Activated T-helper 17 cell treated with anti-CD3 and anti-CD28 coated beads, Interleukin-2, amount 50 U/mL, for 72 hours (primary cell): ENCODE data around the gene ZGPAT. TPM values are rescaled to one million over a fixed set of nuclear protein-coding genes. Genes with fewer than 3 reads are reported as not detected.
"Not testable (repeated sequence)": the region's sequence is repeated elsewhere in the genome, so short reads cannot be mapped to it uniquely, and the experiment has no call there.

Source experiments
- ATAC-seq: fragments of 150-1000 bp; cut with Tn5 transposase; replicated peaks from 2 replicates; pipeline ENCODE4 v1.10.0; 2021; ENCODE audit warnings: mild to moderate bottlenecking, moderate library complexity
- H3K27ac Mint-ChIP-seq: one replicate; pipeline ENCODE4 v1.8.0; 2022; ENCODE audit warnings: mixed read lengths
- H3K27me3 Mint-ChIP-seq: one replicate; pipeline ENCODE4 v1.8.0; 2022; ENCODE audit warnings: mixed read lengths
- H3K36me3 Mint-ChIP-seq: one replicate; pipeline ENCODE4 v1.8.0; 2022; ENCODE audit warnings: low read depth, mild to moderate bottlenecking, mixed read lengths
- H3K4me1 Mint-ChIP-seq: one replicate; pipeline ENCODE4 v1.8.0; 2022; ENCODE audit warnings: mixed read lengths
- H3K4me3 Mint-ChIP-seq: one replicate; pipeline ENCODE4 v1.8.0; 2022; ENCODE audit warnings: mild to moderate bottlenecking, mixed read lengths
- H3K9me3 Mint-ChIP-seq: one replicate; pipeline ENCODE4 v1.8.0; 2022; ENCODE audit warnings: mixed read lengths
- total RNA-seq, 2 donors: library from RNA; stranded (reverse); gene quantifications; one replicate each; pipeline ENCODE4 v1.2.3, GENCODE V29; 2022

Gene ZGPAT
- total RNA-seq, 2 donors from 2014 or later, result 18.3 to 24.7 TPM

DNA sequence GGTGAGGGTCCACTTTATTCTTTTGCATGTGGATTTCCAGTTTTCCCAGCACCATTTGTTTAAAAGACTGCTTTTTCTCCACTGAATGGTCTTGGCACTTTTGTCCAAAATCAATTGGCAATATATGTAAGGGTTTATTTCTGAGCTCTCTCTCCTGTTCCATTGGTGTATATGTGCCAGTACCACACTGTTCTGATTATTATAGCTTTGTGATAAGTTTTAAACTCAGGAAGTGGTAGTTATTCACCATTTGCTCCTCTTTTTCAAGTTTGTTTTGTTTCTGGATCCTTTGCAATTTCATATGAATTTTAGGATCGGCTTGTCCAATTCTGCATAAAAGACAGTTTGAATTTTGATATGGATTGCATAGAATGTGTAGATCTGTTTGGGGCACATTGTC, 4.4 kb downstream of the ZGPAT start:
- peaks cover 27% of the 10 kb centered on the region for H3K4me1 Mint-ChIP-seq
- no peak for ATAC-seq
- no peaks in the 10 kb centered on the region for H3K27me3 Mint-ChIP-seq
- peaks cover 3% of the 10 kb centered on the region for H3K9me3 Mint-ChIP-seq
- peak overlapping the region; percentile 23 for H3K4me3 Mint-ChIP-seq
- H3K36me3 Mint-ChIP-seq, result peaks cover 84% of the 10 kb centered on the region
- H3K27ac Mint-ChIP-seq, result no peak overlapping the region

DNA sequence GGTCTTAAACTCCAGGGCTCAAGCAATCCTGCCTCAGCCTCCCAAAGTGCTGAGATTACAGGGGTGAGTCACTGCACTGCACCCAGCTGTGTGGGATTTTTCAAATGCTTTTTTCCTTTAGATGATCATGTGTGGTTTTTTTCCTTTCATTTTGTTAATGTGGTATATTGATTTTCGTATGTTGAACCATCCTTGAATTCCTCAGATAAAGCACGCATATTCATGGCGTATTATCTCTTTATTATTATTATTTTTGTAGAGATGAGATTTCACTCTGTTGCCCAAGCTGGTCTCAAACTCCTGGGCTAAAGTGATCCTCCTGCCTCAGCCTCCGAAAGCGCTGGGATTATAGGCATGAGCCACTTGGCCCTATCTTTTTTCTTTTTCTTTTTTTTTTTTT, 7.0 kb downstream of the ZGPAT start:
- Mint-ChIP-seq H3K27me3 (no peaks in the 10 kb centered on the region), H3K4me1 (peaks cover 27% of the 10 kb centered on the region), H3K4me3 (no peak overlapping the region), H3K36me3 (peaks cover 98% of the 10 kb centered on the region), H3K9me3 (peaks cover 3% of the 10 kb centered on the region), H3K27ac (no peak overlapping the region)
- ATAC-seq, result no peak

DNA sequence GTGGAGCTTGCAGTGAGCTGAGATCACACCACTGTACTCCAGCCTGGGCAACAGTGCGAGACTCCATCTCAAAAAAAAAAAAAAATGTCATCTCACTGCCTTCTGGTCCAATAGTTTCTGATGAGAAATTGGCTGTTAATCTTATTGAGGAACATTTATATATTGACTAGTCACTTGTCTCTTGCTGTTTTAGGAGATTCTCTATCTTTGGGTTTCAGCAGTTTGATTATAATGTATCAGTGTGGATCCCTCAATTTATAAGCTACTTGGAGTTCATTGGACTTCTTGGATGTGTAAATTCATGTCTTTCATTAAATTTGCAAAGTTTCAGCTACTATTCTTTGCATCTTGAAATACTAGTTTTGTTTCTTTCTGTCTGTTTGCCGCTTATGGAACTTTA, 11.2 kb downstream of the ZGPAT start:
- no peak overlapping the region for H3K4me3 Mint-ChIP-seq
- peaks cover 88% of the 10 kb centered on the region for H3K36me3 Mint-ChIP-seq
- ATAC-seq, result no peak
- no peaks in the 10 kb centered on the region for H3K27me3 Mint-ChIP-seq
- H3K27ac Mint-ChIP-seq, result no peak overlapping the region
- H3K4me1 Mint-ChIP-seq, result peaks cover 15% of the 10 kb centered on the region
- H3K9me3 Mint-ChIP-seq, result no peaks in the 10 kb centered on the region

DNA sequence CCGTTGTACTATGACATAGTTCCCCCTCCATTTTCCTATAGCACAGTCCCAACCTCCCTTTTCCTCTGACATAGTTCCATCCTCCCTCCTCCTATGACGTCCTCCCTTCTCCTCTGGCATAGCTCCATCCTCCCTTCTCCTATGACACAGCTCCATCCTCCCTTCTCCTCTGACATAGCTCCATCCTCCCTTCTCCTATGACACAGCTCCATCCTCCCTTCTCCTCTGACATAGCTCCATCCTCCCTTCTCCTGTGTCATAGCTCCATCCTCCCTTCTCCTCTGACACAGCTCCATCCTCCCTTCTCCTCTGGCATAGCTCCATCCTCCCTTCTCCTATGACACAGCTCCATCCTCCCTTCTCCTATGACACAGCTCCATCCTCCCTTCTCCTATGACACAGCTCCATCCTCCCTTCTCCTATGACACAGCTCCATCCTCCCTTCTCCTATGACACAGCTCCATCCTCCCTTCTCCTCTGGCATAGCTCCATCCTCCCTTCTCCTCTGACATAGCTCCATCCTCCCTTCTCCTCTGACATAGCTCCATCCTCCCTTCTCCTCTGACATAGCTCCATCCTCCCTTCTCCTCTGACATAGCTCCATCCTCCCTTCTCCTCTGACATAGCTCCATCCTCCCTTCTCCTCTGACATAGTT, 15.3 kb downstream of the ZGPAT start:
- not testable (repeated sequence) for H3K4me3 Mint-ChIP-seq, ATAC-seq, H3K27me3 Mint-ChIP-seq, H3K27ac Mint-ChIP-seq, H3K9me3 Mint-ChIP-seq
- Mint-ChIP-seq H3K36me3 (peaks cover 77% of the 10 kb centered on the region), H3K4me1 (peaks cover 19% of the 10 kb centered on the region)

DNA sequence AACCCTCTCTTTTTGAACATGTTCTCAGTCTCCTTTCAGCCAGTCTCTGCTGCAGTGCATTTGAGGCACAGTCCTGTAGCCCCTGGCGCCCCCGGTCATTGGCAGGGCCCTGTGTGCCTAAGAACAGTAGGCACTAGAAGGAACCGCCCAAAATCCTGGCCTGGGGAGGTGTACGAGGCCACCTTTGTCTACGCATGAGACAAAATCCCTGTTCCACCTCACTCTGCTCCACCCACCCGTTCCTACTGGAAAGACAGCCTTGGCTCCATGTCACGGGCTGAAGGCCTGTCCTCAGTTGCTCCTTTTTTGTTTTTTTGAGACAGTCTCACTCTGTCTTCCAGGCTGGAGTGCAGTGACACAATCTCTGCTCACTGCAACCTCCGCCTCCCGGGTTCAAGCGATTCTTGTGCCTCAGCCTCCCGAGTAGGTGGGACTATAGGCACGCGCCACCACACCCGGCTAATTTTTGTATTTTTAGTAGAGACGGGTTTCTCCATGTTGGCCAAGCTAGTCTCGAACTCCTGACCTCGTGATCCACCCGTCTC, 22.4 kb downstream of the ZGPAT start:
- H3K9me3 Mint-ChIP-seq, H3K27me3 Mint-ChIP-seq, H3K4me3 Mint-ChIP-seq, H3K27ac Mint-ChIP-seq, ATAC-seq: not testable (repeated sequence)
- peaks cover 28% of the 10 kb centered on the region for H3K4me1 Mint-ChIP-seq
- H3K36me3 Mint-ChIP-seq, result peaks cover 38% of the 10 kb centered on the region

DNA sequence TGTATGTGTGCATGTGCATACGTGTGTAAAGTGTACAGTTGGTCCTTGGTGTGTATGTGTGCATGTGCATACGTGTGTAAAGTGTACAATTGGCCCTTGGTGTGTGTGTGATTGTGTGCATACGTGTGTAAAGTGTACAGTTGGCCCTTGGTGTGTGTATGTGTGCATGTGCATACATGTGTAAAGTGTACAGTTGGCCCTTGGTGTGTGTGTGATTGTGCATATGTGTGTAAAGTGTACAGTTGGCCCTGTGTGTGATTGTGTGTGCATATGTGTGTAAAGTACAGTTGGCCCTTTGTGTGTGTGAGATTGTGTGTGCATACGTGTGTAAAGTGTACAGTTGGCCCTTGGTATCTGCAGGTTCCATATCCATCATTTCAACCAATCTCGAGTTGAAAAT, 23.6 kb downstream of the ZGPAT start:
- Mint-ChIP-seq H3K9me3 (no peaks in the 10 kb centered on the region), H3K36me3 (peaks cover 34% of the 10 kb centered on the region), H3K27ac (no peak overlapping the region), H3K27me3 (no peaks in the 10 kb centered on the region), H3K4me3 (no peak overlapping the region), H3K4me1 (peaks cover 29% of the 10 kb centered on the region)
- ATAC-seq, result no peak

DNA sequence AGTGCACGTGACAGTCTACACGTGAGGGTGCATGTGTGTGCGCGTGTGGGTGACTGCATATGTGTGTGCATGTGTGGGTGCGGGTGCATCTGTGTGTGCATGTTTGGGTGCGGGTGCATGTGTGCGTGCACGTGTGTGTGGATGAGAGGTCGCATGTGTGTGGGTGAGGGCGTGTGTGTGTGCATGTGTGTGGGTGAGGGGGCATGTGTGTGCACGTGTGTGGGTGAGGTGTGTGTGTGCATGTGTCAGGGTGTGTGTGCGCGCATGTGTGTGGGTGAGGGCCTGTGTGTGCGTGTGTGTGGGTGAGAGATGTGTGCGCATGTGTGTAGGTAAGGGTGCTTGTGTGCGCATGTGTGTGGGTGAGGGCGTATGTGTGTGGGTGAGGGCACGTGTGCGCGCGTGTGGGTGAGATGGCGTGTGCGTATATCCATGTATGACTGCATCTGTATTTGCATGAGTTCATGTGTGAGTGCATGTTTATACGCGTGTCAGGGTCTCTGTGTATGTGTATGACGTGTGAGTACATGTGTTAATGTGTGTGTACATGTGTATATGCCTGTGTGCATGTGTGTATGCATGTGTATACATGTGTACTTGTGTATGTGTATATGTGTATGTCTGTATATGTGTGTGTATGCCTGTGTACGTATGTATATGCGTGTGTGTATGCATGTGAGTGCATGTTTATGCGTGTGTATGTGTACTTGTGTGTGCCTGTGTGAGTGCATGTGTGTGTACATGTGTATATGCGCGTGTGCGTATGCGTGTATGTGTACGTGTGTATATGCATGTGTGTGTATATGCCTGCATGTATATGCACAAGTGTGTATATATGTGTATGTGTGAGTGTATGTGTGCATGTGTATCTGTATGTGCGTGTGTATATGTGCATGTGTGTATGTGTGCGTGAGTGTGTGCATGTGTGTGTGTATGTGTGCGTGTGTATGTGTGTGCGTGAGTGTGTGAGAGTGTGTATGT, 24.6 kb downstream of the ZGPAT start:
- no peaks in the 10 kb centered on the region for H3K9me3 Mint-ChIP-seq
- peaks cover 24% of the 10 kb centered on the region for H3K4me1 Mint-ChIP-seq
- ATAC-seq, result no peak
- H3K27ac Mint-ChIP-seq, result no peak overlapping the region
- H3K36me3 Mint-ChIP-seq, result peaks cover 26% of the 10 kb centered on the region
- H3K4me3 Mint-ChIP-seq, result no peak overlapping the region
- H3K27me3 Mint-ChIP-seq, result no peaks in the 10 kb centered on the region

DNA sequence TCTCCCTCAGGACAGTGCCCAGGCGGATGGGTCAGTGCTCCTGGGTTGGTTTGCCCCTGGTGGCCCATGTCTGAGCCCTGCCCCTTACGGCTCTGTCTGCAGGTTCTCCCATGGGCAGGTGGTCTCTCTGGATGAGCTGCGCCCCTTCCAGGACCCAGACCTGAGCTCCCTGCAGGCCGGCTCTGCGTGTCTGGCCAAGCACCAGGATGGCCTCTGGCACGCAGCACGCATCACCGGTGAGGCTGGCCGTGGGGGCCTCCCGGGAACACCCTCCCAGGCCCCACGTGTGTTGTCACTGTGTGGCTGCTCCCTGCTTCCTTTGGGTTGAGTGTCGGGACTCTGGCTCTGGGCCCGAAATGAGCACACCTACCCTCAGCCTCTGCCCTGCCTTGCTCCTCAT, 25.3 kb downstream of the ZGPAT start:
- no peak for ATAC-seq
- H3K4me1 Mint-ChIP-seq, result peaks cover 24% of the 10 kb centered on the region
- H3K4me3 Mint-ChIP-seq, result no peak overlapping the region
- no peak overlapping the region for H3K27ac Mint-ChIP-seq
- H3K9me3 Mint-ChIP-seq, result no peaks in the 10 kb centered on the region
- peaks cover 24% of the 10 kb centered on the region for H3K36me3 Mint-ChIP-seq
- no peaks in the 10 kb centered on the region for H3K27me3 Mint-ChIP-seq

DNA sequence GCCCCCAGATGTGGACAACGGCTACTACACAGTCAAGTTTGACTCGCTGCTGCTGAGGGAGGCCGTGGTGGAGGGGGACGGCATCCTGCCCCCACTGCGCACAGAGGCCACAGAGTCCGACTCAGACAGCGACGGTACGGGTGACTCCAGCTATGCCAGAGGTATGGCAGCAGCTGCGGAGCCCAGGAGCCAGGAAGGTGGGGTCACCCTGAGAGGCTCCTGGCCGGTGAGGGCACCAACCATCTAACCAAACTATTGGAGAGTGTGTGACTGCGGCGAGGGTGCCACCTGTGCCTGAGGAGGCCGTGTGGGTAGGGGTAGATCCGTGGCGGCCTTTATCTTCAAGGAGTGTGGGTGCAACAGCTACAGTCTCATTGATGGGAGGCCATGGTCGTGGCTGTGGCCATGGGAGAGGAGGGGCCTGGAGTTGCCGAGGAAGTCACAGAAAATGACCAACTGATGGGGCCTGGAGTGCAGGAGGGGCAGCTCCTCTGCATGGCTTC, 25.8 kb downstream of the ZGPAT start:
- Mint-ChIP-seq H3K4me1 (peaks cover 19% of the 10 kb centered on the region), H3K9me3 (no peaks in the 10 kb centered on the region), H3K27ac (no peak overlapping the region), H3K4me3 (no peak overlapping the region), H3K36me3 (peaks cover 19% of the 10 kb centered on the region), H3K27me3 (no peaks in the 10 kb centered on the region)
- ATAC-seq, result no peak

DNA sequence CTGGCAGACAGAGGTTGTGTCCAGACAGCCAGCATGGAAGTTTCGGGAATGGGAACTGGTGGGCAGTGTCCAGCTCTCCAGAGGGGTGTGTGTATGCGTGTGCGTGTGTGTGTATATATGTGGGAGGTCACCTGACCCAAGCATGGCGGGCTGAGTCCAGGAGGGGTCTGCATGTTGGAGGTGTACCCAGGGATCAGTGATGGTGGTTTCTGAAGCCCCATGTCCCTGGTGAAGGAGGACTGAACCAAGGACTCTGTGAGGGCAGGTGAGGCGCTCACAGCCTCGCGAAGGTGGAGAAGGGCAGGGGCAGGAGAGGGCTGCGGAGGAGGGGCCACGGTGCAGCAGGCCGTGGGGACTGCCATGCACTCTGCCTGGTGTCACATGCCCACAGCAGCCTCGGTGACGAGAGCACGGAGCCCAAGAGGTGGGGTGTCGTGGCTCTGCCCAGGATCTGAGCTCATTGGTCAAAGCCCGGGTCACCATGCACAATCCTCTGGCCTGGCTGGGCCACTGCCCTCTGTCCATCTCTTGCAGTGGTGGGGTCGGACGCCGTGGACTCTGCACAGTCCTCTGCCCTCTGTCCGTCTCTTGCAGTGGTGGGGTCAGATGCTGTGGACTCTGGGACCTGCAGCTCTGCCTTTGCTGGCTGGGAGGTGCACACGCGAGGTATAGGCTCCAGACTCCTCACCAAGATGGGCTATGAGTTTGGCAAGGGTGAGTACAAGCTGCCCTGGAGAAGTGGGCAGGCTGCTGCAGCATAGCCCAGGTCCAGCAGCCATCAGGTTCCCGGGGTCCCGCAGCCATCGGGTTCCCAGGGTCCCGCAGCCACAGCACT, 26.5 kb downstream of the ZGPAT start:
- no peaks in the 10 kb centered on the region for H3K27me3 Mint-ChIP-seq
- no peak overlapping the region for H3K4me3 Mint-ChIP-seq
- no peak for ATAC-seq
- peaks cover 17% of the 10 kb centered on the region for H3K4me1 Mint-ChIP-seq
- no peak overlapping the region for H3K27ac Mint-ChIP-seq
- peaks cover 18% of the 10 kb centered on the region for H3K36me3 Mint-ChIP-seq
- H3K9me3 Mint-ChIP-seq, result no peaks in the 10 kb centered on the region

DNA sequence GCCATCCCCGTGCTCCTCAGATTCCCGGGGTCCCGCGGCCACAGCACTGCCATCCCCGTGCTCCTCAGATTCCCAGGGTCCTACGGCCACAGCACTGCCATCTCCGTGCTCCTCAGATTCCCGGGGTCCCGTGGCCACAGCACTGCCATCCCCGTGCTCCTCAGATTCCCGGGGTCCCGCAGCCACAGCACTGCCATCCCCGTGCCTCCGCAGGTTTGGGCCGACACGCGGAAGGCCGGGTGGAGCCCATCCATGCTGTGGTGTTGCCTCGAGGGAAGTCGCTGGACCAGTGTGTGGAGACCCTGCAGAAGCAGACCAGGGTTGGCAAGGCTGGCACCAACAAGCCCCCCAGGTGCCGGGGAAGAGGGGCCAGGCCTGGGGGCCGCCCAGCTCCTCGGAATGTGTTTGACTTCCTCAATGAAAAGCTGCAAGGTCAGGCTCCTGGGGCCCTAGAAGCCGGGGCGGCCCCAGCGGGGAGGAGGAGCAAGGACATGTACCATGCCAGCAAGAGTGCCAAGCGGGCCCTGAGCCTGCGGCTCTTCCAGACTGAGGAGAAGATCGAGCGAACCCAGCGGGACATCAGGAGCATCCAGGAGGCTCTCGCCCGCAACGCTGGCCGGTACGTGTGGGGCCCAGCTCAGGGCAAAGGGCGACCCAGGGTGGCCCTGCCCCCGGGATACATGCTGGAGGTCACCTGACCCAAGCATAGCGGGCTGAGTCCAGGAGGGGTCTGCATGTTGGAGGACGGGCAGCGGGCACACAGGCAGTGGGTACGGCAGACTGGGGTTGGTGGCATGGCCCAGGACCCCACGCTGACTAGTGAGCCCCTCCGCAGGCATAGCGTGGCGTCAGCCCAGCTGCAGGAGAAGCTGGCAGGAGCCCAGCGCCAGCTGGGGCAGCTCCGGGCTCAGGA, 27.4 kb downstream of the ZGPAT start:
- Mint-ChIP-seq H3K36me3 (peaks cover 13% of the 10 kb centered on the region), H3K4me3 (peak overlapping the region; percentile 66), H3K9me3 (no peaks in the 10 kb centered on the region), H3K27me3 (no peaks in the 10 kb centered on the region), H3K4me1 (peaks cover 13% of the 10 kb centered on the region), H3K27ac (no peak overlapping the region)
- no peak for ATAC-seq

DNA sequence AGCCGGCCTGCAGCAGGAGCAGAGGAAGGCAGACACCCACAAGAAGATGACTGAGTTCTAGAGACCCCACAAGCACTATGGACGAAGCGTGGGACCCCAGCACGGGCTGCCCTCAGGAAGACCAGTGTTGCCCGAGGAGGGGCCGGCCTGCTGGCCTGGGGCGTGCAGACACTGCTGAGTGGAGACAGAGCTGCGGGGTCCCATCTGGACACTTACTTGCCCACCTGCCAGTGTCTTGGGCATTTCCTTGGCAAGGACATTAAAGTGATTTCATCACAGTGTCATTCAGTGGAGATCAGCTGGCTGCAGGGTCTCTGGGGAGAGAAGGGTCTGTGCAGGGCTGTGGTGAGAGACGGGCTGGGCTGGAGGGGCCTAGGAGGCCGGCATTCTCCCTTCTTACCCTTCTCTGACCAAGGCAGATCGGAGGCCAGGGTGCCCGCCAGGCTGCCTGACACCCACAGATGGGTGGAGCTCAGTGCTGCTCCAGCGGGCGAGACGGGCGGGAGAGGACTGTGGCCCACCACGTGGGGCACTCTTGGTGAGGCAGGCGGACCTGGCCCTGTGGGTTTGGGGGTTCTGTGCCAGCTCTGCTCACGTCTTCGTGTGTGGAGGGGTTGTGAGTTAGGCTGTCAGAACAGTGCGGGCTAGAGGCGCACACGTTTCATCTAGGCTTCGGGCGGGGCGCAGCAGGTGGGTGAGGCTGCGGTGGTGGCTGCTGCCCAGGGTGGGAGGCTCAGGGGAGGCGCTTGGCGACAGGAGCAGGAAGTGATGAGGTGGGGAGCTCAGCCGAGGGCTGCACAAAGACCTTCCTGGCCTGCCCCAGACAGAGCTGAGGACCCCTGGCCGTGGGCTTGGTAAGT, 28.2 kb downstream of the ZGPAT start, which contains the start of gene LIME1:
LIME1 (plus strand) TSS at position 806 of the 860 bp plus-strand sequence. CDS start 886 bp downstream, outside the sequence.
- Mint-ChIP-seq H3K36me3 (peaks cover 13% of the 10 kb centered on the region), H3K4me1 (peaks cover 13% of the 10 kb centered on the region), H3K9me3 (no peaks in the 10 kb centered on the region), H3K27me3 (no peaks in the 10 kb centered on the region), H3K4me3 (peak within 1 kb of the TSS; percentile 66), H3K27ac (peak within 1 kb of the TSS; percentile 49)
- ATAC-seq, result peak; percentile 15
